H9 (cell line): ENCODE measurements around the gene TEX22. TPM values are rescaled to one million over a fixed set of nuclear protein-coding genes. Genes with fewer than 3 reads are reported as not detected.

ENCODE experiments used
- DNase-seq: peaks from one replicate; pipeline ENCODE4 v3.0.0-alpha.2; 2017
- H2AFZ ChIP-seq: one replicate; pipeline ENCODE4 v1.6.1; 2013; ENCODE audit warnings: mild to moderate bottlenecking, low read length, control low read depth, moderate library complexity
- H2AK5ac ChIP-seq: 2 replicates; pipeline ENCODE4 v1.6.1; 2013; ENCODE audit warnings: low read length, control low read depth, mixed read lengths; ENCODE audit not compliant: insufficient read length
- H2BK120ac ChIP-seq: one replicate; pipeline ENCODE4 v1.6.1; 2013; ENCODE audit warnings: low read depth, mild to moderate bottlenecking, low read length, control low read depth, inconsistent platforms; ENCODE audit not compliant: poor library complexity, severe bottlenecking
- H2BK12ac ChIP-seq: 2 replicates; pipeline ENCODE4 v1.6.1; 2013; ENCODE audit warnings: low read length, control low read depth, mixed read lengths, low read depth; ENCODE audit not compliant: insufficient read length
- H2BK15ac ChIP-seq: 2 replicates; pipeline ENCODE4 v1.6.1; 2013; ENCODE audit warnings: low read depth, low read length, control low read depth
- H2BK20ac ChIP-seq: one replicate; pipeline ENCODE4 v1.6.1; 2013; ENCODE audit warnings: low read depth, mild to moderate bottlenecking, low read length, control low read depth, inconsistent platforms; ENCODE audit not compliant: poor library complexity, severe bottlenecking
- H2BK5ac ChIP-seq: 2 replicates; pipeline ENCODE4 v1.6.1; 2013; ENCODE audit warnings: low read length, control low read depth, mixed read lengths; ENCODE audit not compliant: insufficient read length
- H3K14ac ChIP-seq: 2 replicates; pipeline ENCODE4 v1.6.1; 2013; ENCODE audit warnings: low read length, control low read depth; ENCODE audit not compliant: insufficient read depth
- H3K18ac ChIP-seq: 2 replicates; pipeline ENCODE4 v1.6.1; 2013; ENCODE audit warnings: low read depth, mild to moderate bottlenecking, mixed read lengths, low read length, control low read depth; ENCODE audit not compliant: insufficient read length
- H3K23ac ChIP-seq: 2 replicates; pipeline ENCODE4 v1.6.1; 2013; ENCODE audit warnings: low read length, control low read depth, mixed read lengths, low read depth; ENCODE audit not compliant: insufficient read length
- H3K23me2 ChIP-seq: 2 replicates; pipeline ENCODE4 v1.6.1; 2013; ENCODE audit warnings: low read depth, mild to moderate bottlenecking, mixed read lengths, low read length, control low read depth; ENCODE audit not compliant: insufficient read length, poor library complexity, severe bottlenecking
- H3K27ac ChIP-seq: 2 replicates; pipeline ENCODE4 v1.5.1; 2013; ENCODE audit warnings: low read length, control low read depth, mixed read lengths, low read depth; ENCODE audit not compliant: insufficient read length
- H3K27me3 ChIP-seq: 2 replicates; pipeline ENCODE4 v1.6.1; 2013; ENCODE audit warnings: low read length, control low read depth, inconsistent platforms; ENCODE audit not compliant: insufficient read depth
- H3K4ac ChIP-seq: 2 replicates; pipeline ENCODE4 v1.6.1; 2013; ENCODE audit warnings: low read depth, mild to moderate bottlenecking, control low read depth, inconsistent platforms, low read length, moderate library complexity
- H3K4me1 ChIP-seq: 2 replicates; pipeline ENCODE4 v1.6.1; 2013; ENCODE audit warnings: low read length, control low read depth, inconsistent platforms; ENCODE audit not compliant: insufficient read depth
- H3K4me2 ChIP-seq: 2 replicates; pipeline ENCODE4 v1.6.1; 2013; ENCODE audit warnings: low read length, control low read depth, mixed read lengths; ENCODE audit not compliant: insufficient read length, insufficient read depth
- H3K56ac ChIP-seq: 2 replicates; pipeline ENCODE4 v1.6.1; 2013; ENCODE audit warnings: low read depth, mild to moderate bottlenecking, mixed read lengths, low read length, control low read depth; ENCODE audit not compliant: insufficient read length
- H3K79me1 ChIP-seq: 2 replicates; pipeline ENCODE4 v1.6.1; 2013; ENCODE audit warnings: low read depth, mild to moderate bottlenecking, moderate library complexity, low read length, control low read depth, inconsistent platforms; ENCODE audit not compliant: insufficient read depth, poor library complexity, severe bottlenecking
- H3K79me2 ChIP-seq: 2 replicates; pipeline ENCODE4 v1.6.1; 2013; ENCODE audit warnings: low read length, control low read depth, inconsistent platforms; ENCODE audit not compliant: insufficient read depth
- H3K9ac ChIP-seq: 2 replicates; pipeline ENCODE4 v1.6.1; 2013; ENCODE audit warnings: low read length, control low read depth, mixed read lengths; ENCODE audit not compliant: insufficient read length; ENCODE audit errors: extremely low read depth
- H3K9me3 ChIP-seq: one replicate; pipeline ENCODE4 v1.6.1; 2013; ENCODE audit warnings: low read depth, low read length, inconsistent platforms; ENCODE audit not compliant: control insufficient read depth
- H3T11ph ChIP-seq: one replicate; pipeline ENCODE4 v1.6.1; 2013; ENCODE audit warnings: mild to moderate bottlenecking, low read length, control low read depth, inconsistent platforms
- H4K20me1 ChIP-seq: one replicate; pipeline ENCODE4 v1.6.1; 2013; ENCODE audit not compliant: control insufficient read depth, insufficient read length, insufficient read depth
- H4K5ac ChIP-seq: 2 replicates; pipeline ENCODE4 v1.6.1; 2013; ENCODE audit warnings: low read depth, mild to moderate bottlenecking, mixed read lengths, low read length, control low read depth; ENCODE audit not compliant: insufficient read length
- H4K8ac ChIP-seq: replicated peaks from 2 replicates; pipeline ENCODE4 v1.6.1; 2013; ENCODE audit warnings: low read length, control low read depth, mixed read lengths, low read depth; ENCODE audit not compliant: insufficient read length
- H4K91ac ChIP-seq: 2 replicates; pipeline ENCODE4 v1.6.1; 2013; ENCODE audit warnings: low read depth, mild to moderate bottlenecking, moderate library complexity, mixed read lengths, low read length, control low read depth; ENCODE audit not compliant: insufficient read length
- H3K27ac Mint-ChIP-seq, 3 experiments: 2 replicates in 2 of 3; 3 replicates in 1 of 3; pipeline ENCODE4 v1.8.0; 2020 to 2021; ENCODE audit warnings: mixed read lengths in 3 of 3, mild to moderate bottlenecking in 1 of 3, moderate library complexity in 1 of 3
- H3K27me3 Mint-ChIP-seq: 2 replicates; pipeline ENCODE4 v1.8.0; 2021; ENCODE audit warnings: low read depth, mild to moderate bottlenecking, moderate library complexity, mixed read lengths
- H3K36me3 Mint-ChIP-seq, 3 experiments: 2 replicates in 2 of 3; 3 replicates in 1 of 3; pipeline ENCODE4 v1.8.0; 2020 to 2021; ENCODE audit warnings: low read depth in 3 of 3, mixed read lengths in 3 of 3; ENCODE audit not compliant: insufficient read depth in 1 of 3
- H3K4me1 Mint-ChIP-seq, 2 experiments: 2 replicates each; pipeline ENCODE4 v1.8.0; 2020; ENCODE audit warnings: mixed read lengths in 2 of 2
- H3K4me3 Mint-ChIP-seq, 2 experiments: 2 replicates in 1 of 2; 3 replicates in 1 of 2; pipeline ENCODE4 v1.8.0; 2020 to 2021; ENCODE audit warnings: mild to moderate bottlenecking in 2 of 2, mixed read lengths in 2 of 2, moderate library complexity in 1 of 2
- H3K9me3 Mint-ChIP-seq, 2 experiments: 2 replicates in 1 of 2; 3 replicates in 1 of 2; pipeline ENCODE4 v1.8.0; 2020; ENCODE audit warnings: mild to moderate bottlenecking in 2 of 2, mixed read lengths in 2 of 2, moderate library complexity in 1 of 2
- WGBS: extraction: QIAGEN DNeasy Blood & Tissue Kit; methylation state at CpG from one replicate; pipeline ENCODE4 v1.1.7; 2013; ENCODE audit warnings: missing lambda C conversion rate, low lambda C conversion rate, mixed read lengths; ENCODE audit not compliant: insufficient read length; ENCODE audit errors: extremely low coverage; 5-methylcytosine and 5-hydroxymethylcytosine counted together
- total RNA-seq: library from RNA; stranded (reverse); gene quantifications from 2 replicates; pipeline ENCODE4 v1.2.1, GENCODE V29; 2021
- TF ChIP-seq, protein P1 (sequence below): fragments of 200-600 bp; sonication (generic); conservative IDR thresholded peaks from 3 replicates; pipeline ENCODE4 v1.8.0; 2021; ENCODE audit warnings: antibody characterized with exemption, mild to moderate bottlenecking

The TEX22 gene
- total RNA-seq, 1 experiment from 2014 or later: 0.83 TPM

DNA sequence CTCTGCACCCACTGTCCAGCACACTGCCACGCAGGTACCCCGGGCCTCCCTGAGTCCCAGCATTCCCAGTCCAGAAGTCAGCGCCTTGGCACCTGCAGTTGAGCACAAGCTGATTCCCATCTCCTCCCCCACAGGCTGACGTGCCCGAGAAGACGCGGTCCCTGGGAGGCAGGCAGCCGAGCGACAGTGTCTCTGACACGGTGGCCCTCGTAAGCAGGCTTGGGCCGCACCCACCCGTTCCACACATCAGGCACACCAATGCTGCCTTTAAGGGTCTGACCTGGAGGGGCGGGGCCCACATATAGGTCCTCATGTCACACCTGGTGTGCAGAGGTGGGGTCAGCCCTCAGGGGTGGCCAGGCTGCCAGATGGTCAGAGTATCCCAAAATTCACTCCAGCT, 18.4 kb upstream of the TEX22 start:
- Histone ChIP-seq H3K23me2 (no peaks in the 10 kb centered on the region), H3K9ac (no peak overlapping the region), H3K14ac (no peak overlapping the region), H3K9me3 (no peaks in the 10 kb centered on the region), H2AK5ac (no peak overlapping the region), H3K79me1 (no peaks in the 10 kb centered on the region), H4K20me1 (no peaks in the 10 kb centered on the region), H2BK5ac (no peak overlapping the region), H3K4me1 (peaks cover 2% of the 10 kb centered on the region; the same call in 1 of the 2 replicates), H3K79me2 (no peaks in the 10 kb centered on the region), H2BK15ac (no peak overlapping the region), H3T11ph (no peak overlapping the region), H4K8ac (no peak overlapping the region), H2BK120ac (no peak overlapping the region), H3K56ac (no peak overlapping the region), H3K27ac (no peak overlapping the region), H3K27me3 (no peaks in the 10 kb centered on the region), H3K23ac (no peak overlapping the region), H3K18ac (no peak overlapping the region), H2BK12ac (no peak overlapping the region), H2AFZ (no peak overlapping the region), H4K5ac (no peak overlapping the region), H3K4me2 (no peak overlapping the region), H3K4ac (no peak overlapping the region), H2BK20ac (no peak overlapping the region), H4K91ac (no peak overlapping the region)
- peaks cover 11 to 21% (median 21%) of the 10 kb centered on the region in 3 experiments; a peak in 6 of 7 replicates for H3K36me3 Mint-ChIP-seq
- H3K4me1 Mint-ChIP-seq: peaks cover 8% of the 10 kb centered on the region in 2 experiments
- no peaks in the 10 kb centered on the region for H3K9me3 Mint-ChIP-seq
- no peak overlapping the region for H3K4me3 Mint-ChIP-seq
- DNase-seq: no peak
- TF ChIP-seq, protein P1, sequence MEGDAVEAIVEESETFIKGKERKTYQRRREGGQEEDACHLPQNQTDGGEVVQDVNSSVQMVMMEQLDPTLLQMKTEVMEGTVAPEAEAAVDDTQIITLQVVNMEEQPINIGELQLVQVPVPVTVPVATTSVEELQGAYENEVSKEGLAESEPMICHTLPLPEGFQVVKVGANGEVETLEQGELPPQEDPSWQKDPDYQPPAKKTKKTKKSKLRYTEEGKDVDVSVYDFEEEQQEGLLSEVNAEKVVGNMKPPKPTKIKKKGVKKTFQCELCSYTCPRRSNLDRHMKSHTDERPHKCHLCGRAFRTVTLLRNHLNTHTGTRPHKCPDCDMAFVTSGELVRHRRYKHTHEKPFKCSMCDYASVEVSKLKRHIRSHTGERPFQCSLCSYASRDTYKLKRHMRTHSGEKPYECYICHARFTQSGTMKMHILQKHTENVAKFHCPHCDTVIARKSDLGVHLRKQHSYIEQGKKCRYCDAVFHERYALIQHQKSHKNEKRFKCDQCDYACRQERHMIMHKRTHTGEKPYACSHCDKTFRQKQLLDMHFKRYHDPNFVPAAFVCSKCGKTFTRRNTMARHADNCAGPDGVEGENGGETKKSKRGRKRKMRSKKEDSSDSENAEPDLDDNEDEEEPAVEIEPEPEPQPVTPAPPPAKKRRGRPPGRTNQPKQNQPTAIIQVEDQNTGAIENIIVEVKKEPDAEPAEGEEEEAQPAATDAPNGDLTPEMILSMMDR: no peak
- H3K27me3 Mint-ChIP-seq: no peaks in the 10 kb centered on the region
- H3K27ac Mint-ChIP-seq: no peak overlapping the region
- WGBS: no CpG with 5 or more reads among the region's 14 CpGs
